ENCODE measurements around the gene EPO.

GRCh38 chr7:100677308-100678267 is 42.7 kb upstream of the EPO start:
- TF ChIP-seq CTCF (conservative IDR thresholded peaks at IDR 0.05; ENCODE audit: low read length) (no peak), EZH2phosphoT487 (IDR thresholded peaks at IDR 0.05; ENCODE audit: borderline replicate concordance) (no peak)

Measured in Loucy (cell line).